ENCODE data around the gene NDUFA12. TPM values are rescaled to one million over a fixed set of nuclear protein-coding genes. Genes with fewer than 3 reads are reported as not detected.
A peak's percentile ranks its signal among the peaks of the same experiment; 100 is the strongest.

The NDUFA12 gene
- total and polyA plus RNA-seq, 2 experiments from 2014 or later, result 132 to 152 TPM

DNA sequence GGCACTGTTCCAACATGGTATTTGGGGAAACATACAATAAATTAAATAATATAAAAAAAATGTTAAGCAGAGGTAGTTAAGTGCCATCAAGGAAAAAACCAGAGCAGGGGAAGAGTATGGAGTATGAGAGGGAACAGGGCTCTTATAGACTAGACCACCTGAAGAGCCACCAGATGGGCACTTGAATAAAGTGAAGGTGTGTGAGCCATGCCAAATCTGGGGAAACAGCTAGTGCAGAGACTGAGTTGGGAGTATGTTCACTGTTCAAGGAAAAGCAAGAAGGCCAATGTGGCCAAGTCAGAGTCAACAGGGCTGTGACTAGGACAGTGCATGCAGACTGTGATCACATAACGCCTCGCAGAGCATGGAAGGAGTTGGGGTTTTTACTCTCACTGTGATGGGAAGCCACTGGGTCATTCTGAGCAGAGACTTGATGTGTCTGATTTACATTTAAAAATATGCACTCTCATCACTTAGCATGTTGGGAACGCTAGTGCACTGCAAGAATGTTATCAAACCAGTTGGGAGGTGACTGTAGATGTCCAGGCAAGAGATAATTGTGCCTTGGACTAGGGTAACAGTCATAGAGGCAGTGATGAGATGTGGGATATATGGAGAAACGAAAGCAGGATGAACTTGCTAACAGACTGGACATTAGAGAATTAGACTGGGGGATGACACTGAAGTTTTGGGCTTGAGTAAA is 25.6 kb downstream of the NDUFA12 start:
- Histone ChIP-seq H3K79me2 (peaks cover 7% of the 10 kb centered on the region), H3K4me1 (ENCODE audit: insufficient read depth) (no peaks in the 10 kb centered on the region), H4K20me1 (ENCODE audit: insufficient read depth, poor library complexity, severe bottlenecking) (no peaks in the 10 kb centered on the region), H3K4me2 (no peak overlapping the region), H3K9me2 (replicated peaks; ENCODE audit: insufficient read depth) (no peaks in the 10 kb centered on the region), H3K4me3 (no peak overlapping the region), H3K36me3 (replicated peaks; ENCODE audit: insufficient read depth, low read depth) (no peaks in the 10 kb centered on the region), H3K9me3 (ENCODE audit: low read depth) (no peaks in the 10 kb centered on the region), H3K27ac (no peak overlapping the region), H3K27me3 (no peaks in the 10 kb centered on the region), H2AFZ (no peak overlapping the region)
- no peak for DNase-seq (ENCODE audit: low spot score)
- TF ChIP-seq, protein P1, sequence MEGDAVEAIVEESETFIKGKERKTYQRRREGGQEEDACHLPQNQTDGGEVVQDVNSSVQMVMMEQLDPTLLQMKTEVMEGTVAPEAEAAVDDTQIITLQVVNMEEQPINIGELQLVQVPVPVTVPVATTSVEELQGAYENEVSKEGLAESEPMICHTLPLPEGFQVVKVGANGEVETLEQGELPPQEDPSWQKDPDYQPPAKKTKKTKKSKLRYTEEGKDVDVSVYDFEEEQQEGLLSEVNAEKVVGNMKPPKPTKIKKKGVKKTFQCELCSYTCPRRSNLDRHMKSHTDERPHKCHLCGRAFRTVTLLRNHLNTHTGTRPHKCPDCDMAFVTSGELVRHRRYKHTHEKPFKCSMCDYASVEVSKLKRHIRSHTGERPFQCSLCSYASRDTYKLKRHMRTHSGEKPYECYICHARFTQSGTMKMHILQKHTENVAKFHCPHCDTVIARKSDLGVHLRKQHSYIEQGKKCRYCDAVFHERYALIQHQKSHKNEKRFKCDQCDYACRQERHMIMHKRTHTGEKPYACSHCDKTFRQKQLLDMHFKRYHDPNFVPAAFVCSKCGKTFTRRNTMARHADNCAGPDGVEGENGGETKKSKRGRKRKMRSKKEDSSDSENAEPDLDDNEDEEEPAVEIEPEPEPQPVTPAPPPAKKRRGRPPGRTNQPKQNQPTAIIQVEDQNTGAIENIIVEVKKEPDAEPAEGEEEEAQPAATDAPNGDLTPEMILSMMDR (IDR thresholded peaks at IDR 0.05; ENCODE audit: poor library complexity), result no peak
- TF ChIP-seq EZH2 (IDR thresholded peaks at IDR 0.05; ENCODE audit: borderline replicate concordance) (no peak), EZH2phosphoT487 (IDR thresholded peaks at IDR 0.05; ENCODE audit: low read depth, severe bottlenecking, unreplicated experiment) (no peak)
- WGBS (ENCODE audit: low lambda C conversion rate, missing lambda C conversion rate), result 87% methylated on average over 4 of the region's 4 CpGs

DNA sequence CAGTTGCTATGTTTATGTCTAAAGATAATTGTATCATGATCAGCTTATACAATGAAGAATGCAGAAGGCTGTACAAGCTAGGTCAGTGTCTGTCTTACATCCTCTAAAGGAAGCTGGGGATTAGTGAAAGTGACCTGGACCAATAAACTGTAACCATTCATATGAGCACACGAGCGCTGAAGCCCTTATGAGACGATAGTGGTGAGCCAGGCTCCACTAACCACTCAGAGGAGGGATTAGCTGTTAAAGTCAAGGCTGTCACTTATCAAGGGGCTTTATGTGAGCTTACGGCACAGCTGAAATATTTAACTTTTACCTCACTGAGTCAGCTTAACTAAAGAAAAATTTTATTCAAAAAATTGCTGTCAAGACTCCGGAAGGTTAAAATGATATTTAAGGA is 30.3 kb downstream of the NDUFA12 start:
- Histone ChIP-seq H3K36me3 (replicated peaks; ENCODE audit: insufficient read depth, low read depth) (no peaks in the 10 kb centered on the region), H3K9me2 (replicated peaks; ENCODE audit: insufficient read depth) (no peaks in the 10 kb centered on the region), H3K9me3 (ENCODE audit: low read depth) (no peaks in the 10 kb centered on the region), H3K79me2 (peaks cover 4% of the 10 kb centered on the region), H3K4me3 (no peak overlapping the region), H3K27ac (peak overlapping the region; percentile 75), H3K4me2 (peak overlapping the region; percentile 35), H3K4me1 (ENCODE audit: insufficient read depth) (peaks cover 4% of the 10 kb centered on the region), H3K27me3 (no peaks in the 10 kb centered on the region), H4K20me1 (ENCODE audit: insufficient read depth, poor library complexity, severe bottlenecking) (no peaks in the 10 kb centered on the region), H2AFZ (no peak overlapping the region)
- peak; percentile 74 for DNase-seq (ENCODE audit: low spot score)
- TF ChIP-seq EZH2phosphoT487 (IDR thresholded peaks at IDR 0.05; ENCODE audit: low read depth, severe bottlenecking, unreplicated experiment) (no peak), EZH2 (IDR thresholded peaks at IDR 0.05; ENCODE audit: borderline replicate concordance) (no peak)
- TF ChIP-seq, protein P1 (IDR thresholded peaks at IDR 0.05; ENCODE audit: poor library complexity), result no peak
- WGBS (ENCODE audit: low lambda C conversion rate, missing lambda C conversion rate), result 42% methylated on average over 5 of the region's 5 CpGs

DNA sequence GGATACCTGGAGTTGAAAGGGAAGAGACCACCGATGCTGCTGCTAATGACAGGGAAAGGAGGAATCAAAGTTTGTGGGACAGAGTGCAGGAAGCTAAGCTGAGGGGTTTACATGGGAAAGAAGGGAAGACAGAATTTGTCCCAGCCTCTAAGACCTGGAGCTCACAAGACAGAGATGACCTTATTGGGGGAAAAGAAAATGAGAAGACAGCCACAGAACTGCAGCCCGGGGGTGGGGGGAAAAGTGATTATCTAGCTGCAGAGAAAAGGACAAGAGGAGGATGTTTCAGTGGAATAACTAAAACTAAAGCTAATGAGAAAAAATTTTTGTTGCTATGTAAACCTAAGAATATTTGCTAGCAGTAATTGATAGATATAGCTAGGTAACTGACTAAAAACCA is 30.7 kb downstream of the NDUFA12 start:
- TF ChIP-seq EZH2 (IDR thresholded peaks at IDR 0.05; ENCODE audit: borderline replicate concordance) (no peak), EZH2phosphoT487 (IDR thresholded peaks at IDR 0.05; ENCODE audit: low read depth, severe bottlenecking, unreplicated experiment) (no peak)
- TF ChIP-seq, protein P1 (IDR thresholded peaks at IDR 0.05; ENCODE audit: poor library complexity), result no peak
- WGBS (ENCODE audit: low lambda C conversion rate, missing lambda C conversion rate), result 58% methylated on average over 2 of the region's 2 CpGs
- Histone ChIP-seq H2AFZ (no peak overlapping the region), H3K9me3 (ENCODE audit: low read depth) (no peaks in the 10 kb centered on the region), H3K27me3 (no peaks in the 10 kb centered on the region), H3K79me2 (peaks cover 4% of the 10 kb centered on the region), H3K4me3 (no peak overlapping the region), H3K36me3 (replicated peaks; ENCODE audit: insufficient read depth, low read depth) (no peaks in the 10 kb centered on the region), H3K4me1 (ENCODE audit: insufficient read depth) (peaks cover 4% of the 10 kb centered on the region), H4K20me1 (ENCODE audit: insufficient read depth, poor library complexity, severe bottlenecking) (no peaks in the 10 kb centered on the region), H3K4me2 (peak overlapping the region; percentile 8), H3K27ac (peak overlapping the region; percentile 75), H3K9me2 (replicated peaks; ENCODE audit: insufficient read depth) (no peaks in the 10 kb centered on the region)
- no peak for DNase-seq (ENCODE audit: low spot score)
